ENCODE data around the gene CDH4. TPM values are rescaled to one million over a fixed set of nuclear protein-coding genes. Genes with fewer than 3 reads are reported as not detected.

CDH4 gene
- total RNA-seq, 2 experiments from 2014 or later, result 0.10 to 0.21 TPM

GRCh38 chr20:61645732-61646131, 393.7 kb downstream of the CDH4 start:
- Mint-ChIP-seq H3K36me3 (no peaks in the 10 kb centered on the region), H3K27ac (no peak overlapping the region), H3K4me3 (no peak overlapping the region), H3K27me3 (no peaks in the 10 kb centered on the region), H3K4me1 (ENCODE audit: low read depth) (no peaks in the 10 kb centered on the region), H3K9me3 (no peaks in the 10 kb centered on the region)
- intact Hi-C loops (cut with micrococcal nuclease), result no loop called here
- no peak for DNase-seq
- ChIA-PET POLR2A (no interaction called here), CTCF (no interaction called here)

GRCh38 chr20:61646453-61646852, 394.4 kb downstream of the CDH4 start:
- Mint-ChIP-seq H3K27me3 (no peaks in the 10 kb centered on the region), H3K9me3 (no peaks in the 10 kb centered on the region)
- CTCF ChIA-PET, result no interaction called here

GRCh38 chr20:61646986-61647385, 394.9 kb downstream of the CDH4 start:
- no peak overlapping the region for H3K27ac Mint-ChIP-seq
- intact Hi-C loops (cut with micrococcal nuclease), result no loop called here
- no peaks in the 10 kb centered on the region for H3K9me3 Mint-ChIP-seq
- no peaks in the 10 kb centered on the region for H3K27me3 Mint-ChIP-seq
- no peaks in the 10 kb centered on the region for H3K4me1 Mint-ChIP-seq (ENCODE audit: low read depth)
- H3K36me3 Mint-ChIP-seq, result no peaks in the 10 kb centered on the region
- no peak for DNase-seq
- POLR2A ChIA-PET, result no interaction called here
- CTCF ChIA-PET, result no interaction called here
- no peak overlapping the region for H3K4me3 Mint-ChIP-seq

More at GRCh38 chr20:61646453-61646852, 394.4 kb downstream of the CDH4 start:
- intact Hi-C loops (cut with micrococcal nuclease), result no loop called here
- H3K27ac Mint-ChIP-seq, result no peak overlapping the region
- no peaks in the 10 kb centered on the region for H3K36me3 Mint-ChIP-seq
- no peaks in the 10 kb centered on the region for H3K4me1 Mint-ChIP-seq (ENCODE audit: low read depth)
- DNase-seq, result no peak
- no peak overlapping the region for H3K4me3 Mint-ChIP-seq
- POLR2A ChIA-PET, result no interaction called here

GRCh38 chr20:61647702-61648101, 395.6 kb downstream of the CDH4 start:
- no peak overlapping the region for H3K4me3 Mint-ChIP-seq
- ChIA-PET CTCF (no interaction called here), POLR2A (no interaction called here)
- DNase-seq, result no peak
- H3K27ac Mint-ChIP-seq, result no peak overlapping the region
- no peaks in the 10 kb centered on the region for H3K9me3 Mint-ChIP-seq
- no peaks in the 10 kb centered on the region for H3K4me1 Mint-ChIP-seq (ENCODE audit: low read depth)
- no peaks in the 10 kb centered on the region for H3K27me3 Mint-ChIP-seq
- intact Hi-C loops (cut with micrococcal nuclease), result no loop called here
- no peaks in the 10 kb centered on the region for H3K36me3 Mint-ChIP-seq

DNA sequence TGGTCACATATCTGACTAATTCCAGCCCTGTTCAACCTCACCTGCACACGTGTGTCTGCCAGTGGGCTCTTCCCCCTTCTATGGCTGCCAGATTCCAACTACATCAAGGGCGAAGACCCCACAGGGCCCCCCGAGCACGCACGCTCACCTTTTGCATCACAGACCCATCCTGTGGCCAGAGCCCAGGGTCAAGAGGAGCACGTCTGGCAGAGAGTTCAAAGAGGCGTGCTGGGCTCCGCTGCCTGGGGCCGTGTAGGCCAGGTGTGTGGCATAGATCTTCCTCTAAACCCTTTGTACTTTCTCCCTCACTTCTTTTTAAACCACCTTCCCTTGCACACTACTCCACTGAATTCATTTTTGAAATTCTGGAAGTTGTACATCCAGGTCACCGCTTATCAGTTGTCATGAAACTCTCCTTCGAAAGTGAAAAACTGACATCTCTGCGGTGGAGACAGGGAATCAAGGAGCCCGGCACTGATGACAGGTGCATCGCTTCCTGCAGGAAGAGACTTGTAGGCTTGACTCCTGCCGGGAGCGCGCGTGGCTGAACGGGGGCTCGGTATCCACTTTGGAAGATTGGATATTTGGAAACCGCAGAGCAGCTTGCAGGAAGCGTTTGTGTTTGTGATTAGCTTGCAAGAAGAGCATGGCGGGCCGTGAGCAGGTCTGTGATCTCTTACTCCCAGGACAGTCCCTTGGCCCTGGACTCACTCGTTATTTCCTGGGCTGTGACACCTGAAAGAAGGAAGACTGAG, 397.2 kb downstream of the CDH4 start:
- CTCF ChIA-PET, result no interaction called here
- Mint-ChIP-seq H3K27ac (no peak overlapping the region), H3K4me1 (ENCODE audit: low read depth) (no peaks in the 10 kb centered on the region), H3K9me3 (no peaks in the 10 kb centered on the region), H3K27me3 (no peaks in the 10 kb centered on the region), H3K4me3 (no peak overlapping the region), H3K36me3 (no peaks in the 10 kb centered on the region)
- POLR2A ChIA-PET, result no interaction called here
- no peak for DNase-seq
- intact Hi-C loops (cut with micrococcal nuclease), result no loop called here

DNA sequence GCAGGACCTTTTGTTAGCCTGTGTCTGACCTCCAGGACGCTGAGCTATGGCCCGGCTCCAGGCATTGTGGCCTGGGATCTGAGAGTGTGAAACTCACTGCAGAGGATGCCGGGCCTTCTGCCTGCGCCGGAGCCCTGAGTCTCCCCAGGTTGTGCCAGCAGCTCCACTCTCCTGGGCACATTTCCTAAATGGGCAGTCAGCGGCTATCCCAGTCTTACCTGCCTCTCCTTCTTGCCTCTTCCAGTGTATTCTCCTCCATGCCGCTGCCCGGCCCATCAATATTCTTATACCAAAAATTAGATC, 397.8 kb downstream of the CDH4 start:
- intact Hi-C loops (cut with micrococcal nuclease), result no loop called here
- Mint-ChIP-seq H3K27ac (no peak overlapping the region), H3K27me3 (no peaks in the 10 kb centered on the region), H3K4me3 (no peak overlapping the region), H3K36me3 (no peaks in the 10 kb centered on the region), H3K9me3 (no peaks in the 10 kb centered on the region), H3K4me1 (ENCODE audit: low read depth) (no peaks in the 10 kb centered on the region)
- POLR2A ChIA-PET, result no interaction called here
- no peak for DNase-seq
- CTCF ChIA-PET, result no interaction called here

GRCh38 chr20:61650912-61651733, 399.1 kb downstream of the CDH4 start:
- H3K27me3 Mint-ChIP-seq, result no peaks in the 10 kb centered on the region
- no peaks in the 10 kb centered on the region for H3K9me3 Mint-ChIP-seq
- H3K27ac Mint-ChIP-seq, result no peak overlapping the region
- H3K4me1 Mint-ChIP-seq (ENCODE audit: low read depth), result no peaks in the 10 kb centered on the region
- intact Hi-C loops (cut with micrococcal nuclease), result no loop called here
- H3K4me3 Mint-ChIP-seq, result no peak overlapping the region
- POLR2A ChIA-PET, result no interaction called here
- CTCF ChIA-PET, result no interaction called here
- no peak for DNase-seq
- no peaks in the 10 kb centered on the region for H3K36me3 Mint-ChIP-seq

DNA sequence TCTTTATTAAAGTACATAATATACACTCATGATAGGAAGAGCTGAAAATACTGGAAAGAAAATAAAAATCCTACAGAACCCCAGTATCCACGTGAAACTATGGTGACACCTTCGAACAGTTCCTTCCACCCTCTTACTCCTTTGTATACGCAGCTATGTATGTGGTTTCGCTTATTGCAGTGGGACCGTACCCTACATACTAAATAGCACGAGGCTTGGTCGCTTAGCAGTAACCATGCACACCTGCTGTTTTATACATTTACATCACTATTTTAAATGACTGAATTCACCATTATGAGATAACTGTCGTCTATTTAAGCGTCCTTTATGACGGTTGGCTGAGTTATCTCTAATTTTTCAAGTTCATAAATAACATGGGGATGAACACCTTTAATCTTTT, 400.1 kb downstream of the CDH4 start:
- intact Hi-C loops (cut with micrococcal nuclease), result no loop called here
- CTCF ChIA-PET, result no interaction called here
- no peak for DNase-seq
- Mint-ChIP-seq H3K27me3 (no peaks in the 10 kb centered on the region), H3K27ac (no peak overlapping the region), H3K4me1 (ENCODE audit: low read depth) (no peaks in the 10 kb centered on the region), H3K4me3 (no peak overlapping the region), H3K9me3 (no peaks in the 10 kb centered on the region), H3K36me3 (no peaks in the 10 kb centered on the region)
- POLR2A ChIA-PET, result no interaction called here

GRCh38 chr20:61654726-61655125, 402.7 kb downstream of the CDH4 start:
- POLR2A ChIA-PET, result no interaction called here
- no peak for DNase-seq
- intact Hi-C loops (cut with micrococcal nuclease), result no loop called here
- CTCF ChIA-PET, result no interaction called here
- H3K9me3 Mint-ChIP-seq, result no peaks in the 10 kb centered on the region
- H3K27me3 Mint-ChIP-seq, result no peaks in the 10 kb centered on the region
- H3K36me3 Mint-ChIP-seq, result no peaks in the 10 kb centered on the region
- no peak overlapping the region for H3K4me3 Mint-ChIP-seq
- H3K27ac Mint-ChIP-seq, result no peak overlapping the region
- no peaks in the 10 kb centered on the region for H3K4me1 Mint-ChIP-seq (ENCODE audit: low read depth)

GRCh38 chr20:61655591-61655990, 403.5 kb downstream of the CDH4 start:
- no peaks in the 10 kb centered on the region for H3K9me3 Mint-ChIP-seq
- DNase-seq, result no peak
- H3K36me3 Mint-ChIP-seq, result no peaks in the 10 kb centered on the region
- no peaks in the 10 kb centered on the region for H3K27me3 Mint-ChIP-seq
- ChIA-PET POLR2A (no interaction called here), CTCF (no interaction called here)
- intact Hi-C loops (cut with micrococcal nuclease), result no loop called here
- H3K4me3 Mint-ChIP-seq, result no peak overlapping the region
- H3K4me1 Mint-ChIP-seq (ENCODE audit: low read depth), result no peaks in the 10 kb centered on the region
- H3K27ac Mint-ChIP-seq, result no peak overlapping the region

GRCh38 chr20:61656198-61656597, 404.1 kb downstream of the CDH4 start:
- intact Hi-C loops (cut with micrococcal nuclease), result no loop called here
- Mint-ChIP-seq H3K36me3 (no peaks in the 10 kb centered on the region), H3K4me1 (ENCODE audit: low read depth) (no peaks in the 10 kb centered on the region), H3K27ac (no peak overlapping the region), H3K9me3 (no peaks in the 10 kb centered on the region), H3K27me3 (no peaks in the 10 kb centered on the region), H3K4me3 (no peak overlapping the region)
- ChIA-PET POLR2A (no interaction called here), CTCF (no interaction called here)
- no peak for DNase-seq

GRCh38 chr20:61657721-61658377, 405.8 kb downstream of the CDH4 start:
- ChIA-PET CTCF (no interaction called here), POLR2A (no interaction called here)
- Mint-ChIP-seq H3K9me3 (no peaks in the 10 kb centered on the region), H3K4me3 (no peak overlapping the region), H3K27me3 (no peaks in the 10 kb centered on the region), H3K36me3 (no peaks in the 10 kb centered on the region), H3K4me1 (ENCODE audit: low read depth) (no peaks in the 10 kb centered on the region), H3K27ac (no peak overlapping the region)
- DNase-seq, result no peak
- intact Hi-C loops (cut with micrococcal nuclease), result no loop called here

GRCh38 chr20:61658563-61658962, 406.5 kb downstream of the CDH4 start:
- H3K36me3 Mint-ChIP-seq, result no peaks in the 10 kb centered on the region
- intact Hi-C loops (cut with micrococcal nuclease), result no loop called here
- H3K4me3 Mint-ChIP-seq, result no peak overlapping the region
- H3K9me3 Mint-ChIP-seq, result no peaks in the 10 kb centered on the region
- H3K27ac Mint-ChIP-seq, result no peak overlapping the region
- no peak for DNase-seq
- H3K27me3 Mint-ChIP-seq, result no peaks in the 10 kb centered on the region
- POLR2A ChIA-PET, result no interaction called here
- CTCF ChIA-PET, result no interaction called here
- H3K4me1 Mint-ChIP-seq (ENCODE audit: low read depth), result no peaks in the 10 kb centered on the region
